HG03460 (cell line): ENCODE results near the gene ATP4B.

ENCODE experiments used
- ATAC-seq: cut with Tn5 transposase; IDR thresholded peaks from one replicate; pipeline ENCODE4 v1.9.1; 2021; ENCODE audit not compliant: unreplicated experiment

ATP4B gene

DNA sequence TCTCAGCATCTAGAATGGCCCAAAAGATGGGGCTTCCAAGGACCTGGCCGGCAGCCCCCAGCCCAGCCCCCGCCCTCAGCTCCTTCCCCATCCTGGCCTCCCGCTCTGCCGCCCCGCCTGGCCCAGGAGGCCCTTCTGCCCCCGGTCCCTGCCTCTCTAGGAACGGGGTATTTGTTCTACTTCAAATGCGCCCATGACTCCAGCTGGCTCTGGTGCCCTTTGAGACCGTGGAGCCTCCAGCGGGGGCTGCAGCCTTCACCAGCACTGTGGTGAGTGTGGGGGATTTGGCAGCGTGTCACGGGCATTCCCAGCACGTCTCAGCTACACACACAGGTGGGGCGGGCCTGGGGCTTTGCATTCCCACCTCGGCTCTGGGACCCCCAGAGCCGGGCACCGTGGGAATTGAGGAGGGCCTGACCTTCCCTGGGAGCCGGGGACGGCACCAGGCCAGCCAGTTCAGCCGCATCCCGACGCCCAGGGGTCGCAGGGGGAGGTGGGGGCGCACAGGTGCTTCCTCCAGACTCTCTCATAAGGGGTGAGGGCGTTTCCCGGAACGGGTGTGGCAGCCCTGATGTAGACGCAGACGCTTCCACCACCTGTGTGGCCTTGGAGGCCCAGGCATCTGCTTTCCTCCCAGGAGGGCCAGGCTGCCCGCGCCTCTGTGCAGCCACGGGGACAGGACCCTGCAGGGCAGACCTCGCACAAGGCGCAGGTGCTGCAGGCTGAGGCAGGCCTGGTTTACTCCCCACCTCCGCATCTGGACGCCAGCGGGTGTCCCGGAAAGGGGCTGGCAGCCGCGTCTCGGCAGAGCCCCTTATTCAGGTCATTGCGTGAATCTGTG lies 947 bp downstream of the ATP4B start:
- ATAC-seq: no peak

DNA sequence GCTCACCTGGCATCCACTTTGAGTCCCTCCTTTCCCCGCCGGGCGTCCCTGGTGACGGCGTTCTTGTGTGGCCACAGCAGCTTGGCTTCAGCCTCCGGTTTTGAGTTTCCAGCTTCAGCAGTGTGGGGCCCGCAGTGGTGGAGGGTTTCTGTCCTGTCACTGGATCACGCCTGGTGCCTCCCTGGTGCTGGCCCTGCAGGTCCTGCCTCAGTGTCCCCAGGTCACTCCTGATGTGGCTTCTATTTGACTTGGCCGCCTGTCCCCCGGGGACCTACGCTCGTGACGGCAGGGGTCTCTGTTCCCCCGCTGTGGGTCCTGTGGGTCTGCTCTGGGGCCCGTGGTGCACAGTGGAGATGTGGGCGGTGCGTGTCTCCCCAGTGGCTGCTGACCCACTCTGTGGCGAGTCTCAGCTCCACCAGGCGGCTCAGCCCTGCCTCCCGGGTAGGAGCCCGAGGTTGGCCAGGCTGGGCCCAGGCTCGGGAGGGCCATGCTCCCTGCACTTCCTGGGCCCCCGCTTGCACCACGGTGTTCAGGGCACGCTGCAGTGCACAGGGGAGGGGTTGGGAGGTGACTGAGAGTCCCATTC lies 1.9 kb downstream of the ATP4B start:
- ATAC-seq: no peak

- ATAC-seq: no peak
Measured at GRCh38 chr13:113655346-113656002, 2.5 kb downstream of the ATP4B start.

- ATAC-seq: no peak
Measured at GRCh38 chr13:113654591-113655345, 3.2 kb downstream of the ATP4B start.

DNA sequence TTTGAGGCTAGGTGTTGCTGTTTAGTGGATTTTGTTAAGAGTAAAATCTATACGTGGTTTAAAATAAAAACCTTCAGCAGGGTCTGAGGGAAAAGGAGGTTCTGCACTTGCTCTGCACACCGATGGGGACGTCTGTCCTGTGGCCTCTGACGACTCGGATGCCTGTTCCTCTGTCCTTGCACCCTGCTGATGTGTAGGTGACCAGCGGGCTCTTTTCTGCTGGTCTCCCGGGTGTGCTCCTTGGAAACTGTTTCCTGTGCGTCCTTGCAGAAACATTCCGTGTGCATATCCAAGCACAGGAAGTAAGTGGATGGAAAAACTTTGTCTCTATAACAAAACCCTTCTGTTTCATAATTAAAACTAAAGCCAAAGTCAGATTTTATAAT lies 3.8 kb downstream of the ATP4B start:
- ATAC-seq: no peak

DNA sequence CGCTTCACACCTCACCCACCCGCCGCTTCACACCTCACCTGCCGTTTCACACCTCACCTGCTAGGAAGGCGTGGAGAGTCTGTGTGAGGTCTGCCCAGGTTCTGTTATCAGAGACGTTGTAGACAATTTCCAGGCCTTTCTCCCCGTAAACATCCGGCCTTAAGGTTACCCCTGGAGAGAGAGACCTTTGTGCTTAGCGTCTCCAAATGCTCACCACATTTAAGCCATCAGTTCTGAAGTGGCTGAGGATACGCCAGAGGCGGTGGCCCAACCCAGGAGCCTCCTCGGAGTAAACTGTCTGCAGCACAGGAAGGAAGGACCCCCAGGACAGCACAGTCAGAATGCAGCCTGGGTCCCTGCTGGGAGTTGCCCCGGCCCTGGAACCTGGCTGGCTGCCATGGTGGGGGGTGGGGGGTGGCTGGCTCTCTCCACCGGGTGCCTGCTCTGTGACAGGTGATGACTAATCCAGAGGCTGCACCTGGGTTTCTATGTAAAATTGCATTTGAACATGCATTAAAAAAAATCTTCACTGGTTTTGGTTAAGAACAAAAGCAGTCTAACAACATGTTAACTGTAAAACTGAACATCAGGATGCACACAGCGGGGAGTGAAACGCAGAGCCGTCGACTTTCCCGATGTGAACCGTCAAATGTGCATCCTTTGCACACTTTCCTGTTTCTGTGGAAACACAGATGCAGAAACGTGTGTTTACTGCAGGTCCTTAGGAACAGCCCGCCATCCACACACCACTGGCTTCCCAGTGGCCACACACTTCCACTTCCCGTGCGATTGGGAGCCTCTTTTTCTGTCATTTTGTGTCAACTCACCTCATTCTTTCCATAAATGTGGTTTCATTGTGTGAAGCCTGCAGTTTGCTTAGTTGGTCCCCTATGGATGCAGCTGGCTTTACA lies 4.5 kb downstream of the ATP4B start:
- no peak for ATAC-seq

GRCh38 chr13:113652404-113653263 lies 5.4 kb downstream of the ATP4B start:
- ATAC-seq: no peak

GRCh38 chr13:113651511-113652403 lies 6.2 kb downstream of the ATP4B start:
- no peak for ATAC-seq

DNA sequence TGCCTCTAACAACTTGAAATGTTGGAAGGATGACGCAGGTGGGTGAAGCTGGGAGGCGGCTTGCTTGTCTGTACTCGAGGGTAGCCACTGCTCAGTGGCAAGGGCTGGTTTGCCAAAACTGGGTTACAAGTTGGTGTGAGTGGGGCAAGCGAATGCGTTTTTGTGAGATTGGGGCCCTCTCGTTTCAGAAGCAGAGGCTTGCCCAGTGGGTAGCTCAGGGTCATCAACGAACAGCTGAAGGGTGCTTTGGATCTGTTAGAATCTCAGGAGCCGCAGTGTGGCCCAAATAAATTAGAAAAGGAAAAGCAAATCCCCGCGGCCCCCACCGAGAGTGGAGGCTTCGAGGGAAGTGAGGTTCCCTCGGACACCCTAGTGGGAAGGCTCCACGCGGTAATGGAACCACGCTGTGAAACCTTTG lies 7.3 kb downstream of the ATP4B start:
- no peak for ATAC-seq

GRCh38 chr13:113650275-113650674 lies 7.7 kb downstream of the ATP4B start:
- ATAC-seq: no peak

DNA sequence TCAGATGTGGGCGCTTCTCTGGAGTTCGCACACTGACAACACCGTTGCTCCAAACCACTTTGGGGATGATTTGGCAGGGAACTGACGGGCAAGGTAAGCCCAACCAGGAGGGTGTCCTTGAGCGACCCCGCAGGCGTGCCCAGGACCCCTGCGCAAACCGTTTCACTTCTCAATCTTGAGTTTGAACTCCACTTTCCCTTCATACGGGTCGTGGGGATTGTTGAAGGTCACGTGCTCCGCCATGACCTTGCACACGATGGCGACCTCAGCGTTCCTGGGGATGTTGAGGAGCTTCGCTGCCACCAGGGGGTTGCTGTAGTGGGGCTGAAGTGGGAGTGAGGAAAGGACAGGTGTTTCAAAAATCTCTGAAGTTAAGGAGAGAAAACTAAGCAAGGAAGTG lies 8.8 kb downstream of the ATP4B start:
- ATAC-seq: no peak

GRCh38 chr13:113648216-113648610 lies 9.8 kb downstream of the ATP4B start:
- no peak for ATAC-seq

- ATAC-seq: no peak
Measured at GRCh38 chr13:113647351-113648215, 10.4 kb downstream of the ATP4B start.

GRCh38 chr13:113646921-113647340 lies 11.1 kb downstream of the ATP4B start:
- ATAC-seq: no peak

DNA sequence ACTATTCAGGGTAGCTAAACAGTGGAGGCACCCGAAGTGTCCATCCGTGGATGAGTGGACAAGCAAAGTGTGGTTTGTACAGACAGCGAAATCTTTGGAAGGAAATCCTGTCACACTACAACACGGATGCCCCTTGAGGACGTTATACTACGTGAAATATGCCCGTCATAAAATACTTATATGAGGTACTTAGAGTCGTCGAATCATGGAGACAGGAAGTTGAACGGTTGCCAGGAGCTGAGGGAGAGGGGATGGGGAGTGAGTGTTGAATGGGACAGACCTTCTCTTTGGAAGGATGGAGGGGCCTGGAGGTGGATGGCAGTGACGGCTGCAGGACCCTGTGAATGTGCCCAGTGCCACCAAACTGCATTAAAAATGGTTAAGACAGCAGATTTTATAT lies 11.6 kb downstream of the ATP4B start:
- no peak for ATAC-seq

DNA sequence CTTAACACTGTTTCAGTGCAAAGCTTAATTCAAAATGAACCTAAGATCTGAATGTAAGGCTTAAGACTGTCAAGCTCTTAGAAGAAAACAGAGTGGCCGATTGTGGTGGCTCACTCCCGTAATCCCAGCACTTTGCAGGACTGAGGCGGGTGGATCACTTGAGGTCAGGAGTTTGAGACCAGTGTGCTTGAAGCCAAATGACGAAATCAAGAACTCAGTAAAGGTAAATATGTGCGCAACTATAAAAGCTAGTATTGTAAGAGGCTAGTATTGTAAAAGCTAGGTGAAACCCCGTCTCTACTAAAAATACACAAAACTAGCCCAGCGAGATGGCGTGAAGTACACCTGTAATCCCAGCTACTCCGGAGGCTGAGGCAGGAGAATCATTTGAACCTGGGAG lies 12.7 kb downstream of the ATP4B start:
- ATAC-seq: no peak

DNA sequence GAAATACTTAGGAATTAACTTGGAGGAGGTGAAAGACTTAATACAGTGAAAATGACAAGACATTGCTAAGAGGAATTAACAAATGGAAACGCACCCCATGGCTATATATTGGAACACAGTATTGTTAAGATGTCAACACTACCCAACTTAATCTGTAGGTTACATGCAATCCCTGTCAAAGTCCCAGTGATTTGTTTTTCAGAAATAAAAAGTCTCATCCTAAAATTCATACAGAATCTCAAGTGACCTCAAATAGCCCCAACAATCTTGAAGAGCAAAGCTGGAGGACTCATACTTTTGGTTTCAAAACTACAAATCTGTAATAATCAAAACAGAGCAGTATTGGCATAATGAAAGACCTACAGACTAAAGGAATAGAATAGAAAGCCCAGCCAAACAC lies 13.2 kb downstream of the ATP4B start:
- ATAC-seq: no peak

- no peak for ATAC-seq
Measured at GRCh38 chr13:113643593-113643992, 14.4 kb downstream of the ATP4B start.
